H1 (cell line): ENCODE measurements around the gene MAPK8IP1. TPM values are rescaled to one million over a fixed set of nuclear protein-coding genes. Genes with fewer than 3 reads are reported as not detected.

Source experiments
- BACH1 ChIP-seq: IDR thresholded peaks from 2 replicates; pipeline ENCODE4 v1.6.1; 2012; ENCODE audit warnings: low read length, improper control_type of control experiment
- EZH2 ChIP-seq: fragments of 200-600 bp; sonication (generic); IDR thresholded peaks from 2 replicates; pipeline ENCODE4 v1.7.1; 2012; ENCODE audit warnings: low read depth, mild to moderate bottlenecking, moderate library complexity, low read length, inconsistent platforms; ENCODE audit not compliant: severe bottlenecking
- polyA plus RNA-seq, 7 experiments: library from polyadenylated mRNA; depleted of rRNA in 3 of 7; stranded (reverse) in 5 of 7; unstranded in 2 of 7; fragments of >200 nt in 5 of 7; fragments of 200-250 nt in 2 of 7; gene quantifications; 1 replicate in 5 of 7; 2 replicates in 1 of 7; 4 replicates in 1 of 7; pipeline versions ENCODE4 v1.2.1 to v1.2.3, GENCODE V29; 2011 to 2013; ENCODE audit warnings: missing spikeins in 2 of 7, mixed read lengths in 2 of 7
- total RNA-seq: library from RNA; stranded (reverse); fragmentation: NEBNext Ultra II Directional; extraction: Animal tissue kit (Norgen Biotek cat#: 25700); gene quantifications from 2 replicates; pipeline ENCODE4 v1.2.1, GENCODE V29; 2021

MAPK8IP1 gene
- total and polyA plus RNA-seq, 2 of the 8 experiments (the other 6 are each of a cell fraction or from before 2014, with no cell fraction given), result 32.4 to 40.1 TPM

DNA sequence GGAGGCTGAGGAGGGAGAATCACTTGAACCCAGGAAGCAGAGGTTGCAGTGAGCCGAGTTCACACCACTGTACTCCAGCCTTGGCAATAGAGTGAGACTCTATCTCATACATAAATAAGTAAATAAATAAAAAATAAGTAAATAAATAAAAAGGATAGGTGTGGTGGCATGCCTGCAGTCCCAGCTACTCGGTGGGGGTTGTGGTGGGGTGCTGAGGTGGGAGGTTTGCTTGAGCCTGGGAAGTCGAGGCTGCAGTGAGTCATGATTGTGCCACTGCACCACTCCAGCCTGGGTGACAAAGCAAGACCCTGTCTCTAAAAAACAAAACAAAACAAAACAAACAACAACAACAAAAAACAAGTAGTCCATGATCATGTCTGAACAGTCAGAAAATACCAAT lies 40.1 kb downstream of the MAPK8IP1 start (continued):
- TF ChIP-seq BACH1 (no peak), EZH2 (no peak)
